ENCODE measurements around the gene SMCO3. TPM values are rescaled to one million over a fixed set of nuclear protein-coding genes. Genes with fewer than 3 reads are reported as not detected.

Gene SMCO3
- total RNA-seq, 3 donors from 2014 or later, result not detected

- TF ChIP-seq, protein P1, sequence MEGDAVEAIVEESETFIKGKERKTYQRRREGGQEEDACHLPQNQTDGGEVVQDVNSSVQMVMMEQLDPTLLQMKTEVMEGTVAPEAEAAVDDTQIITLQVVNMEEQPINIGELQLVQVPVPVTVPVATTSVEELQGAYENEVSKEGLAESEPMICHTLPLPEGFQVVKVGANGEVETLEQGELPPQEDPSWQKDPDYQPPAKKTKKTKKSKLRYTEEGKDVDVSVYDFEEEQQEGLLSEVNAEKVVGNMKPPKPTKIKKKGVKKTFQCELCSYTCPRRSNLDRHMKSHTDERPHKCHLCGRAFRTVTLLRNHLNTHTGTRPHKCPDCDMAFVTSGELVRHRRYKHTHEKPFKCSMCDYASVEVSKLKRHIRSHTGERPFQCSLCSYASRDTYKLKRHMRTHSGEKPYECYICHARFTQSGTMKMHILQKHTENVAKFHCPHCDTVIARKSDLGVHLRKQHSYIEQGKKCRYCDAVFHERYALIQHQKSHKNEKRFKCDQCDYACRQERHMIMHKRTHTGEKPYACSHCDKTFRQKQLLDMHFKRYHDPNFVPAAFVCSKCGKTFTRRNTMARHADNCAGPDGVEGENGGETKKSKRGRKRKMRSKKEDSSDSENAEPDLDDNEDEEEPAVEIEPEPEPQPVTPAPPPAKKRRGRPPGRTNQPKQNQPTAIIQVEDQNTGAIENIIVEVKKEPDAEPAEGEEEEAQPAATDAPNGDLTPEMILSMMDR (IDR thresholded peaks at IDR 0.05), result no peak
- ATAC-seq (no peak), DNase-seq (no peak)
- Histone ChIP-seq H3K9me3 (no peaks in the 10 kb centered on the region), H3K4me1 (ENCODE audit: low read depth) (peaks cover 20% of the 10 kb centered on the region), H3K4me3 (no peak overlapping the region), H3K36me3 (ENCODE audit: low read depth) (no peaks in the 10 kb centered on the region)
- intact Hi-C loops (cut with DNase I, micrococcal nuclease), result no loop called here
Observed at GRCh38 chr12:14844401-14844800, 30.4 kb upstream of the SMCO3 start.

GRCh38 chr12:14843425-14843887, 29.5 kb upstream of the SMCO3 start, which contains the start of gene ART4:
TSS of gene ART4 (minus strand) at chr12:14843526. CDS start at chr12:14843113, 413 bp downstream.
- no peak within 1 kb of the TSS for H3K4me3 ChIP-seq
- intact Hi-C loops (cut with DNase I, micrococcal nuclease), result no loop called here
- no peaks in the 10 kb centered on the region for H3K9me3 ChIP-seq
- TF ChIP-seq, protein P1 (IDR thresholded peaks at IDR 0.05), result no peak
- ATAC-seq, result no peak
- H3K36me3 ChIP-seq (ENCODE audit: low read depth), result no peaks in the 10 kb centered on the region
- no peak for DNase-seq
- peaks cover 20% of the 10 kb centered on the region for H3K4me1 ChIP-seq (ENCODE audit: low read depth)

GRCh38 chr12:14842315-14842714, 28.3 kb upstream of the SMCO3 start:
- TF ChIP-seq, protein P1 (IDR thresholded peaks at IDR 0.05), result no peak

GRCh38 chr12:14841761-14842160, 27.8 kb upstream of the SMCO3 start:
- intact Hi-C loops (cut with DNase I, micrococcal nuclease), result no loop called here
- DNase-seq, result no peak

More at GRCh38 chr12:14842315-14842714, 28.3 kb upstream of the SMCO3 start:
- intact Hi-C loops (cut with DNase I, micrococcal nuclease), result no loop called here
- Histone ChIP-seq H3K4me1 (ENCODE audit: low read depth) (peaks cover 20% of the 10 kb centered on the region), H3K9me3 (no peaks in the 10 kb centered on the region), H3K4me3 (no peak overlapping the region), H3K36me3 (ENCODE audit: low read depth) (no peaks in the 10 kb centered on the region)
- ATAC-seq (peak; percentile 44), DNase-seq (no peak)

DNA sequence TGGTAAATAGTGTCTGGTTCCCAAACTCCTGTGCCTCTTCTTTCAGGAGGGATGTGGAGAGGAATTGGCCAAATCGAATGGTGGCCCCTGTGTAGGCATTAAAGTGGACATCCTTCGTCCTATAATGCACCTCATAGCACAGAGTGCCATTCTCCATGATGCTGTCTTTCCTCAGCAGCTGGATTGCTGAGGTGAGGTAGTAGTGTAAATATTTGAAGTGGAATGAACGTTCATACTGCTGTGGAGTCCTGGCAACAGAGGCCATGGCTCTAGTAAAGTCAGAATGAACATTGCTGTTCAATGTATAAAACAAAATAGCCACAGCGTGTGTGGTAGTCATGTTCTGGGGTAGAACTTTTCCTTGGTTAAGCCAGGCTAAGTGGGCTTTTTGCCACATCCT, 26.6 kb upstream of the SMCO3 start:
- TF ChIP-seq, protein P1 (IDR thresholded peaks at IDR 0.05), result no peak
- intact Hi-C loops (cut with DNase I, micrococcal nuclease), result no loop called here
- DNase-seq (peak in 1 of 3 donors; percentile 20), ATAC-seq (peak; percentile 75)
- no peak overlapping the region for H3K4me3 ChIP-seq
- H3K4me1 ChIP-seq (ENCODE audit: low read depth), result peaks cover 20% of the 10 kb centered on the region
- no peaks in the 10 kb centered on the region for H3K36me3 ChIP-seq (ENCODE audit: low read depth)
- H3K9me3 ChIP-seq, result no peaks in the 10 kb centered on the region

More at GRCh38 chr12:14841761-14842160, 27.8 kb upstream of the SMCO3 start:
- Histone ChIP-seq H3K36me3 (ENCODE audit: low read depth) (no peaks in the 10 kb centered on the region), H3K9me3 (no peaks in the 10 kb centered on the region), H3K4me1 (ENCODE audit: low read depth) (peaks cover 20% of the 10 kb centered on the region), H3K4me3 (no peak overlapping the region)
- no peak for ATAC-seq
- TF ChIP-seq, protein P1 (IDR thresholded peaks at IDR 0.05), result no peak

DNA sequence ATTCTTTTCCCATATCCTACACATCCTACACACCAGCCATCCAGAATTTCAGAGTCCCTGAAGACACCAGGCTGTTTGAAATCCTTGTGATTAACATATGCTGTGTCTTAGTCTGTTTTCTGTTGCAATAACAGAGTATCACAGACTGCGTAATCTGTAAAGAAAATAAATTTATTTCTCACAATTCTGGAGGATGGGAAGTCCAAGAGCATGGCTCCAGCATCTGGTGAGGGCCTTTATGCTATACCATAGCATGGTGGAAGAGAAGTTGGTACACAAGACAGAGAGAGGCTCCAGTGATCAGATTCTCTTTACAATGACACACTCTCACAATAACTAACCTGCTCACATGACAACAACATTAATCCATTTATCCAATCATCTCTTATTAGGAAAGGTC, 25.3 kb upstream of the SMCO3 start:
- DNase-seq (no peak), ATAC-seq (no peak)
- H3K9me3 ChIP-seq, result no peaks in the 10 kb centered on the region
- no peak overlapping the region for H3K4me3 ChIP-seq
- TF ChIP-seq, protein P1 (IDR thresholded peaks at IDR 0.05), result no peak
- intact Hi-C loops (cut with DNase I, micrococcal nuclease), result no loop called here
- peaks cover 20% of the 10 kb centered on the region for H3K4me1 ChIP-seq (ENCODE audit: low read depth)
- no peaks in the 10 kb centered on the region for H3K36me3 ChIP-seq (ENCODE audit: low read depth)
